HFFc6 (cell line): ENCODE measurements around the gene EN1. TPM values are rescaled to one million over a fixed set of nuclear protein-coding genes. Genes with fewer than 3 reads are reported as not detected.

Experiments used
- DNase-seq: peaks from one replicate; pipeline ENCODE4 v3.0.0-alpha.2; 2018
- H3K27ac Mint-ChIP-seq: 2 replicates; pipeline ENCODE4 v1.8.0; 2020; ENCODE audit warnings: mild to moderate bottlenecking, mixed read lengths
- H3K27me3 Mint-ChIP-seq: 2 replicates; pipeline ENCODE4 v1.8.0; 2021; ENCODE audit warnings: mild to moderate bottlenecking, moderate library complexity, mixed read lengths; ENCODE audit not compliant: insufficient read depth
- H3K36me3 Mint-ChIP-seq: 2 replicates; pipeline ENCODE4 v1.8.0; 2021; ENCODE audit warnings: low read depth, mixed read lengths
- H3K4me1 Mint-ChIP-seq: 2 replicates; pipeline ENCODE4 v1.8.0; 2020; ENCODE audit warnings: low read depth, mixed read lengths
- H3K4me3 Mint-ChIP-seq: 2 replicates; pipeline ENCODE4 v1.8.0; 2020; ENCODE audit warnings: mild to moderate bottlenecking, moderate library complexity, mixed read lengths
- H3K9me3 Mint-ChIP-seq: 2 replicates; pipeline ENCODE4 v1.8.0; 2020; ENCODE audit warnings: mild to moderate bottlenecking, mixed read lengths
- CTCF ChIP-seq: fragments of 200-600 bp; sonication (generic); IDR thresholded peaks from 2 replicates; pipeline ENCODE4 v1.5.0; 2021; ENCODE audit warnings: antibody characterized with exemption, mild to moderate bottlenecking
- total RNA-seq, 6 experiments: library from RNA; stranded (reverse); fragmentation: NEBNext Ultra II Directional; extraction: Animal tissue kit (Norgen Biotek cat#: 25700); gene quantifications; 2 replicates in 1 of 6; 3 replicates in 5 of 6; pipeline ENCODE4 v1.2.3, GENCODE V29; 2021

The EN1 gene
- total RNA-seq, 6 experiments from 2014 or later = not detected

- DNase-seq = no peak
- no peak overlapping the region for H3K4me3 Mint-ChIP-seq
- TF ChIP-seq CTCF = no peak
- peaks cover 25% of the 10 kb centered on the region for H3K27me3 Mint-ChIP-seq
- no peaks in the 10 kb centered on the region for H3K9me3 Mint-ChIP-seq
- H3K36me3 Mint-ChIP-seq = no peaks in the 10 kb centered on the region
- H3K4me1 Mint-ChIP-seq = no peaks in the 10 kb centered on the region
- H3K27ac Mint-ChIP-seq = no peak overlapping the region
Observed at GRCh38 chr2:118830118-118830517, 17.3 kb downstream of the EN1 start.

GRCh38 chr2:118826093-118826492 lies 21.4 kb downstream of the EN1 start:
- no peaks in the 10 kb centered on the region for H3K36me3 Mint-ChIP-seq
- no peaks in the 10 kb centered on the region for H3K4me1 Mint-ChIP-seq
- no peaks in the 10 kb centered on the region for H3K9me3 Mint-ChIP-seq
- peaks cover 26% of the 10 kb centered on the region for H3K27me3 Mint-ChIP-seq
- no peak overlapping the region for H3K27ac Mint-ChIP-seq
- H3K4me3 Mint-ChIP-seq = no peak overlapping the region
- DNase-seq = no peak
- no peak for TF ChIP-seq CTCF

GRCh38 chr2:118823633-118824032 lies 23.8 kb downstream of the EN1 start:
- peaks cover 27% of the 10 kb centered on the region for H3K27me3 Mint-ChIP-seq
- H3K27ac Mint-ChIP-seq = no peak overlapping the region
- DNase-seq = no peak
- H3K36me3 Mint-ChIP-seq = no peaks in the 10 kb centered on the region
- no peaks in the 10 kb centered on the region for H3K9me3 Mint-ChIP-seq
- no peaks in the 10 kb centered on the region for H3K4me1 Mint-ChIP-seq
- no peak for TF ChIP-seq CTCF
- no peak overlapping the region for H3K4me3 Mint-ChIP-seq

- H3K4me1 Mint-ChIP-seq = no peaks in the 10 kb centered on the region
- H3K4me3 Mint-ChIP-seq = no peak overlapping the region
- peaks cover 35% of the 10 kb centered on the region for H3K27me3 Mint-ChIP-seq
- TF ChIP-seq CTCF = no peak
- no peaks in the 10 kb centered on the region for H3K36me3 Mint-ChIP-seq
- no peak overlapping the region for H3K27ac Mint-ChIP-seq
- no peak for DNase-seq
- H3K9me3 Mint-ChIP-seq = no peaks in the 10 kb centered on the region
Observed at GRCh38 chr2:118822572-118822971, 24.9 kb downstream of the EN1 start.

- H3K27ac Mint-ChIP-seq = no peak overlapping the region
- no peaks in the 10 kb centered on the region for H3K9me3 Mint-ChIP-seq
- DNase-seq = no peak
- TF ChIP-seq CTCF = no peak
- H3K27me3 Mint-ChIP-seq = peaks cover 37% of the 10 kb centered on the region
- no peaks in the 10 kb centered on the region for H3K4me1 Mint-ChIP-seq
- H3K4me3 Mint-ChIP-seq = no peak overlapping the region
- H3K36me3 Mint-ChIP-seq = no peaks in the 10 kb centered on the region
Observed at GRCh38 chr2:118822015-118822414, 25.4 kb downstream of the EN1 start.

- Mint-ChIP-seq H3K4me3 (no peak overlapping the region), H3K4me1 (no peaks in the 10 kb centered on the region), H3K9me3 (no peaks in the 10 kb centered on the region), H3K36me3 (no peaks in the 10 kb centered on the region), H3K27me3 (peaks cover 35% of the 10 kb centered on the region), H3K27ac (no peak overlapping the region)
- no peak for DNase-seq
- TF ChIP-seq CTCF = no peak
Observed at GRCh38 chr2:118817469-118817868, 30.0 kb downstream of the EN1 start.
